NCI-H2107 (cell line): Measurements from ENCODE around the gene MAPK6.
A peak's percentile ranks its signal among the peaks of the same experiment; 100 is the strongest.
"Not testable (repeated sequence)": the region's sequence is repeated elsewhere in the genome, so short reads cannot be mapped to it uniquely, and the experiment has no call there.

ENCODE experiments used
- DNase-seq: peaks from one replicate; lab custom pipeline; 2025; lab: John Stamatoyannopoulos, UW

MAPK6 gene

DNA sequence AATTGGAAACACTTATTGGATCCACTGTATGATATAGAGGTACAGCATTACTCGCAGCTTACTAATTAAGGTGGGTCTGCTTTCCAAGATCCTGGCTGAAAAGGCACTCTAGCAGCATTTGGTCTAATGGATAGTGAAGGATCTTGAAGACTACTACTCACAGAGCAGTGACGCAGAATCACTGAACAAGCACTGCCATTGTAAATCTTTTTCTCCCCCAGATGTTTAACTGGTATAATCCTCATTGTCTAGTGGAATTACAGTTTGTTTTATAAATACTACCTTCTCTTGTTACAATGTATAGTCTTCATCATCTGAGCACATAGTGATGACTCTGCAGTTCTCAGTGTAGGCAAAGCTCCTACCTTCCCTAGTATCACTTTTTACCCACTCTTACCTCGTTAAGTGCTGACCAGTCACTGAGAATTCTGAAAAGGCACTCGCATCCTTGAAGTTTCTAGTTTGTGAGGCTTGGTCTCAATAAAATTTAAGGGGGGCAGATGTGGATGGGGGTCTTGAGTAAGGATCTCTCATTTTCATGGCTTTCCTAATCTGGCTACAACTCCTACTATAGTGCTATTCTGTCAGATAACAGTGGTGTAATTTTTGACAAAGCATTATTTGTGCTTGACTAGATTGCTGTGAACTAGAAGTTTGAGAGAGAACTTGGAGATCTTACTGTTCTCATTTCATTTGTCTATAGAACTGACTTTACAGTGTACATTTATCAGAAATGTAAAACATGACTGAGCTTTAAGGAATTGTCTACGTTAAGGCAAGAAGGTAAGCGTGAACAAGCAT is 23.2 kb downstream of the MAPK6 start:
- DNase-seq, result no peak

DNA sequence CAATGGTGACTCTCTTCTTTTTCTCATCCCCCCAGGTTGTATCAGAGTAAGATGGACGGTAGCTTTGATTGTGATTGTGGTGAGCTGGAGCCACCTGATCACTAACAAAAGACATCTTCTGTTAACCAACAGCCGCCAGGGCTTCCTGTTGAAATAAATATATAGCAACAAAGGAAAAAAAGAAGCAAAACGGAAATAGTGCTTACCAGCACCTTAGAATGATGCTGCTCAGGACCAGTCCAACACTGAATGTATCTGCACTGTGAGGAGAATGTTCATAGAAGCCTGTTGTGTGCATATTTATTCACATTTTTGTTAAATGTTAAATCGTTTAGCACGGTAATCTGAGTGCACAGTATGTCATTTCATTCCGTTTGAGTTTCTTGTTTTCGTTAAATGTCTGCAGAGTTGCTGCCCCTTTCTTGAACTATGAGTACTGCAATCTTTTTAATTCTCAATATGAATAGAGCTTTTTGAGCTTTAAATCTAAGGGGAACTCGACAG is 26.8 kb downstream of the MAPK6 start:
- DNase-seq, result not testable (repeated sequence)

GRCh38 chr15:52046552-52046951 is 27.5 kb downstream of the MAPK6 start:
- not testable (repeated sequence) for DNase-seq

- no peak for DNase-seq
These were observed 31.4 kb downstream of the MAPK6 start for GRCh38 chr15:52050416-52050815.

GRCh38 chr15:52052066-52052935 is 33.3 kb downstream of the MAPK6 start:
- DNase-seq, result no peak

DNA sequence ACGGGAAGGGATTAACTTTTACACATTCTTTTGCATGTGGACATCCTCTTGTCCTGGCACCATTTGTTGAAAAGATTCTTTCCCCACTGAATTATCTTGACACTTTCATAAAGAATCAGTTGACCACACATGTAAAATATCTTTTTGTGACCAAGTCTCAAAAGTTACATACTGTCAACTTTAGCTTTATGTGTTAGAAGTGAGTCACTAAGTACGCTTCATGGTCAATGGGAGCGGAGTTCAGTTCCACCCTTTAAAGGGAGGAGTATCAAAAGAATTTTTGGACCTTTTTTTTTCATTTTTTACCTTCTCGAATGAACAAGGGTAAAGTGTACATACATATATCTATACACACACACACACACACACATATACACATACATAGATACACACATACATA is 35.4 kb downstream of the MAPK6 start:
- DNase-seq, result no peak

GRCh38 chr15:52054858-52055257 is 35.8 kb downstream of the MAPK6 start:
- DNase-seq, result not testable (repeated sequence)

- no peak for DNase-seq
These were observed 37.0 kb downstream of the MAPK6 start for GRCh38 chr15:52056001-52056400.

DNA sequence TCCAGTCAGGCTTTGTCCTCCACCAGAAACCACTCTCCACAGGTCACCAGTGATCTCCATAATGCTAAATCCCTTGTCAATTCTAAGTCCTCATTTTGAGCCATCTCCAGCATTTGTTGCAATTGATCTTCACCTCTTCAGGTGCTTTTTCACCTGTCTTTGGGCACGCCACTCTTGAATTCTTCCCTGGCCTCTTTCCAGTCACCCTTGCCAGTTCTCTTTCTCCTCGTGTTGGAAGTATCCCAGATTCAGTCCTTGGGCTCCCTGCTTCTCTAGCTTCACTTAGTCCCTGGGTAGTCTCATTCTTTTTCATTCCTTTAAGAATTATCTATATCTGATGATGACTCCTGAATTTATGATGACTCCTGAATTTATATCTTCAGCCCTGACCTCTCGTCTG is 37.5 kb downstream of the MAPK6 start:
- no peak for DNase-seq

DNA sequence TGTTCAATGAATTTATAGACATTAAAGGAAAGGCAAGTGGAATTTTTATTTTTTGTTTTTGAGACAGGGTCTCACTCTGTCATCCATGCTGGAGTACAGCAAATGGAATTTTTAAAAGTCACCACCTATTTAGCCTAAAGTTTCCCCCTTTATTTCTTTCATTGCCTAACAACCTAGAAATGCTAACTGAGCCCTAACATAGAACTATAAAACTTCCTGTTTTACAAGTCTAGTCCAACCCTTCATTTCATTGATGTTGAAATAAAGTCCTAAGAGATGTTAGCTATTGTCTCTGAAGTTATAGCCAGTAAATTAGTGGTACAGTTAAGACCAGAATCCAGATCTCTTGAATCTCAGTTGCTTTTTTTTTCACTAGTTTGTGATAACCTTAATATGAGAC is 39.0 kb downstream of the MAPK6 start:
- no peak for DNase-seq

- no peak for DNase-seq
These were observed 41.5 kb downstream of the MAPK6 start for GRCh38 chr15:52060501-52060900.

GRCh38 chr15:52066842-52067544 is 48.0 kb downstream of the MAPK6 start:
- no peak for DNase-seq

DNA sequence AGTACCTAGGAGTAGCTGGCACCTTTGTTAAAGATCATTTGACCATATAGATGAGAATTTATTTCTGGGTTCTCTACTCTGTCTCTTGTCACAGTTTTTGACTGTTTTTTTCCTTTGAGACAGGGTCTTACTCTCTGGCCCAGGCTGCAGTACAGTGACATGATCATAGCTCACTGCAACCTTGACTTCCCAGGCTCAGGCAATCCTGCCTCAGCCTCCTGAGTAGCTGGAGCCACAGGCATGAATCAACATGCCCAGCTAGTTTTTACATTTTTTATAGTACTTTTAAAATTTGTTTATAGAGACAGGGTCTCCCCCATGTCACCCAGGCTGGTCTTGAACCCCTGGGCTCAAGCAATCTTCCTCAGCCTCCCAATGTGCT is 48.5 kb downstream of the MAPK6 start:
- no peak for DNase-seq

- no peak for DNase-seq
These were observed 49.1 kb downstream of the MAPK6 start for GRCh38 chr15:52068004-52068615.

DNA sequence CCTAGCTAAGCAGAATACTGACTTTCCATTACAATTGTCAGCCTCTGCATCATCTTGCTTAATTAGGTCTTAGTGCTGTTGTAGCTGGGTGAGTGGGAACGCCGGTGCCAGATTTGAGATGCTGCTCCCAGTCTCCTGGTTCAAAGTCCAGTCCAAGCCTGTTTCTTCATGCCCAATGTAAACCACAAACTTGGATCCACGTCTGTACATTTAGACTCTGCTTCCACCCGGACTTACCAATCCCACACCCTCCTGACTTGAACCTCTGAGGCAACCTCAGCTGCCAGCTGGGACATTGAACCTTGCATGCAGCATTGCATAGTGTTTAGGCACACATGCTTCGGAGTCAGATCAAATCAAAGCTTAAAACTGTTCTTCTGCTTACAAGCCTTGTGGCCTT is 50.5 kb downstream of the MAPK6 start:
- DNase-seq, result no peak

DNA sequence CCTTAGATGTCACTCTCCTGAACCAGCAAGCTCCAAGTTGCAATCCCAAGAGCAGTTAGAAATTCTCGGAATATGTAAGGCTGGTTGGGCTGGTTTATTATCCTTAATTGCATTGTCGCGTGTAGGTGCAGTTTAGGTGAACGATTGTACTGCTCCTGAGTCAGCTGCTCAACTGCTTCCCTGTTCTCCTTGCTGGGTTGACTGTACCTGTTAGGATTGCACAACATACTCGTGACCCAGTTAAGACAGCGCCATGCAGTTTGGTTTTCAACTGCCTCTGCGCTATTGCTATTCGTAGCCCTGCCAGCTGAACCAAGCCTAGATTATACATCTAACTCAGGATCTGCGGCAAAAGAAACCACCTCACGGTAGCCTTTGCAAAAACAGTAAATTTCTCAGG is 52.6 kb downstream of the MAPK6 start:
- DNase-seq, result no peak

- DNase-seq, result no peak
These were observed 58.1 kb downstream of the MAPK6 start for GRCh38 chr15:52076889-52077781.

- DNase-seq, result no peak
These were observed 59.3 kb downstream of the MAPK6 start for GRCh38 chr15:52078197-52078875.

- peak; percentile 16 for DNase-seq
These were observed 60.1 kb downstream of the MAPK6 start for GRCh38 chr15:52078876-52079700.
